ENCODE results near the gene ACAD11.

Gene ACAD11

GRCh38 chr3:132522353-132522752 lies 137.3 kb downstream of the ACAD11 start:
- no peak overlapping the region for H3K27ac ChIP-seq
- TF ChIP-seq CTCF (conservative IDR thresholded peaks at IDR 0.05) = no peak

GRCh38 chr3:132521901-132522300 lies 137.7 kb downstream of the ACAD11 start:
- no peak for TF ChIP-seq CTCF (conservative IDR thresholded peaks at IDR 0.05)
- H3K27ac ChIP-seq = no peak overlapping the region

- no peak for TF ChIP-seq CTCF (conservative IDR thresholded peaks at IDR 0.05)
- no peak overlapping the region for H3K27ac ChIP-seq
These were observed 139.7 kb downstream of the ACAD11 start for GRCh38 chr3:132519914-132520313.

- no peak for TF ChIP-seq CTCF (conservative IDR thresholded peaks at IDR 0.05)
- H3K27ac ChIP-seq = no peak overlapping the region
These were observed 142.3 kb downstream of the ACAD11 start for GRCh38 chr3:132517311-132517710.

GRCh38 chr3:132513057-132513456 lies 146.6 kb downstream of the ACAD11 start:
- TF ChIP-seq CTCF (conservative IDR thresholded peaks at IDR 0.05) = no peak
- no peak overlapping the region for H3K27ac ChIP-seq

- H3K27ac ChIP-seq = no peak overlapping the region
- TF ChIP-seq CTCF (conservative IDR thresholded peaks at IDR 0.05) = no peak
These were observed 150.1 kb downstream of the ACAD11 start for GRCh38 chr3:132509506-132509905.

GRCh38 chr3:132509096-132509495 lies 150.5 kb downstream of the ACAD11 start:
- no peak for TF ChIP-seq CTCF (conservative IDR thresholded peaks at IDR 0.05)
- H3K27ac ChIP-seq = no peak overlapping the region
